HEK293T (cell line): ENCODE measurements around the gene TCEANC2.

Experiments
- BHLHE40 ChIP-seq: fragments of 450-650 bp; IDR thresholded peaks from 2 replicates; pipeline ENCODE4 v1.6.1; 2016; ENCODE audit warnings: mild to moderate bottlenecking, moderate library complexity, borderline replicate concordance
- CTBP1 ChIP-seq: fragments of 450-650 bp; IDR thresholded peaks from 2 replicates; pipeline ENCODE4 v1.6.1; 2016; ENCODE audit warnings: borderline replicate concordance
- HDGF ChIP-seq: fragments of 450-650 bp; IDR thresholded peaks from 2 replicates; pipeline ENCODE4 v1.6.1; 2017; ENCODE audit warnings: antibody characterized with exemption, borderline replicate concordance
- LEF1 ChIP-seq: fragments of 450-650 bp; IDR thresholded peaks from 2 replicates; pipeline ENCODE4 v1.6.1; 2017; ENCODE audit warnings: mild to moderate bottlenecking, borderline replicate concordance
- SP1 ChIP-seq: fragments of 450-650 bp; IDR thresholded peaks from 2 replicates; pipeline ENCODE4 v1.6.1; 2017
- TARDBP ChIP-seq: fragments of 450-650 bp; IDR thresholded peaks from 2 replicates; pipeline ENCODE4 v1.6.1; 2016

GRCh38 chr1:54144366-54144765 lies 91.0 kb downstream of the TCEANC2 start:
- TF ChIP-seq TARDBP (no peak), BHLHE40 (no peak), CTBP1 (no peak), LEF1 (no peak), SP1 (no peak), HDGF (no peak)
